K562 (cell line): ENCODE data around the gene ADAP1. TPM values are rescaled to one million over a fixed set of nuclear protein-coding genes. Genes with fewer than 3 reads are reported as not detected.

Source experiments
- BCL6 ChIP-seq: fragments of 250-450 bp; sonication (Bioruptor Pico); IDR thresholded peaks from 2 replicates; pipeline ENCODE4 v1.4.0; 2020
- CREM ChIP-seq: IDR thresholded peaks from 2 replicates; pipeline ENCODE4 v1.6.1; 2014; ENCODE audit warnings: antibody characterized with exemption, low read depth
- DACH1 ChIP-seq: fragments of 450-650 bp; IDR thresholded peaks from 2 replicates; pipeline ENCODE4 v1.6.1; 2018; ENCODE audit not compliant: partially characterized antibody
- E2F8 ChIP-seq: fragments of 450-650 bp; IDR thresholded peaks from 2 replicates; pipeline ENCODE4 v1.7.1; 2018; ENCODE audit warnings: mild to moderate bottlenecking, low read depth; ENCODE audit not compliant: partially characterized antibody
- ETV1 ChIP-seq: fragments of 450-650 bp; conservative IDR thresholded peaks from 2 replicates; pipeline ENCODE4 v1.6.1; 2016; ENCODE audit warnings: missing genetic modification characterization, control low read depth, low read depth, missing compliant biosample characterization
- FOXA3 ChIP-seq, 2 experiments: fragments of 450-650 bp in 1 of 2; sonication (generic) in 1 of 2; formaldehyde crosslinking; IDR thresholded peaks in 1 of 2; conservative IDR thresholded peaks in 1 of 2; 2 replicates each; pipeline versions ENCODE4 v1.4.0 to v1.8.0; 2020 to 2022; ENCODE audit warnings: mild to moderate bottlenecking in 2 of 2, missing genetic modification reagents in 1 of 2
- FOXK1 ChIP-seq: sonication (generic); formaldehyde crosslinking; IDR thresholded peaks from 2 replicates; pipeline ENCODE4 v1.8.0; 2022; ENCODE audit warnings: missing genetic modification reagents, mild to moderate bottlenecking, borderline replicate concordance
- JUN ChIP-seq, 2 experiments: sonication (generic) in 1 of 2; formaldehyde crosslinking in 1 of 2; IDR thresholded peaks; 2 replicates each; pipeline versions ENCODE4 v1.6.1 to v1.8.0; 2012 to 2022; ENCODE audit warnings: borderline replicate concordance in 2 of 2, mild to moderate bottlenecking in 2 of 2, improper control_type of control experiment in 1 of 2, low read depth in 1 of 2, low read length in 1 of 2, missing genetic modification reagents in 1 of 2
- MAFG ChIP-seq: fragments of 450-650 bp; conservative IDR thresholded peaks from 2 replicates; pipeline ENCODE4 v1.6.1; 2016; ENCODE audit warnings: missing genetic modification characterization, missing compliant biosample characterization
- MTA3 ChIP-seq: fragments of 450-650 bp; formaldehyde crosslinking; IDR thresholded peaks from 2 replicates; pipeline ENCODE4 v1.6.1; 2017; ENCODE audit warnings: mild to moderate bottlenecking, borderline replicate concordance
- NONO ChIP-seq, 2 experiments: fragments of 200-400 bp in 1 of 2; fragments of 450-650 bp in 1 of 2; formaldehyde crosslinking in 1 of 2; IDR thresholded peaks; 2 replicates each; pipeline ENCODE4 v1.6.1; 2017; ENCODE audit warnings: low read depth in 2 of 2, mild to moderate bottlenecking in 2 of 2, moderate library complexity in 2 of 2, low read length in 1 of 2
- SMAD1 ChIP-seq: fragments of 150-350 bp; IDR thresholded peaks from 2 replicates; pipeline ENCODE4 v1.6.1; 2014; ENCODE audit warnings: low read length, low read depth; ENCODE audit not compliant: partially characterized antibody
- ZNF124 ChIP-seq: sonication (generic); formaldehyde crosslinking; IDR thresholded peaks from 2 replicates; pipeline ENCODE4 v1.8.1; 2022; ENCODE audit warnings: missing genetic modification reagents
- polyA plus RNA-seq, 8 experiments: library from polyadenylated mRNA; depleted of rRNA in 4 of 8; stranded (reverse) in 5 of 8; unstranded in 3 of 8; fragments of >200 nt; fragmentation: Nextera tagmentation in 2 of 8; fragmentation: Illumina TruSeq in 1 of 8; extraction: Ambion mirVana in 2 of 8; extraction: Trizol in 1 of 8; gene quantifications; 2 replicates each; pipeline versions ENCODE4 v1.2.1 to v1.2.3, GENCODE V29; 2011 to 2014; ENCODE audit warnings: inconsistent platforms in 1 of 8, missing spikeins in 1 of 8
- total RNA-seq, 7 experiments: library from RNA; depleted of rRNA in 6 of 7; stranded (reverse); fragments of >200 nt in 6 of 7; fragmentation: Illumina TruSeq in 2 of 7; extraction: Trizol in 2 of 7; gene quantifications; 2 replicates each; pipeline versions ENCODE4 v1.2.1 to v1.2.3, GENCODE V29; 2011 to 2021; ENCODE audit warnings: low replicate concordance in 1 of 7
- TF ChIP-seq, protein P1 (sequence below): conservative IDR thresholded peaks from 2 replicates; pipeline ENCODE4 v1.6.1; 2011; ENCODE audit warnings: low read depth, mild to moderate bottlenecking, low read length; ENCODE audit not compliant: control insufficient read depth
- TF ChIP-seq, protein P2 (sequence below): sonication (generic); formaldehyde crosslinking; IDR thresholded peaks from 2 replicates; pipeline ENCODE4 v1.8.1; 2023; ENCODE audit warnings: mild to moderate bottlenecking, missing genetic modification reagents

The ADAP1 gene
- total and polyA plus RNA-seq, 9 of the 15 experiments (the other 6 are each of a cell fraction or from before 2014, with no cell fraction given): 0.27 to 1.4 (median 0.52) TPM; not detected in 3

DNA sequence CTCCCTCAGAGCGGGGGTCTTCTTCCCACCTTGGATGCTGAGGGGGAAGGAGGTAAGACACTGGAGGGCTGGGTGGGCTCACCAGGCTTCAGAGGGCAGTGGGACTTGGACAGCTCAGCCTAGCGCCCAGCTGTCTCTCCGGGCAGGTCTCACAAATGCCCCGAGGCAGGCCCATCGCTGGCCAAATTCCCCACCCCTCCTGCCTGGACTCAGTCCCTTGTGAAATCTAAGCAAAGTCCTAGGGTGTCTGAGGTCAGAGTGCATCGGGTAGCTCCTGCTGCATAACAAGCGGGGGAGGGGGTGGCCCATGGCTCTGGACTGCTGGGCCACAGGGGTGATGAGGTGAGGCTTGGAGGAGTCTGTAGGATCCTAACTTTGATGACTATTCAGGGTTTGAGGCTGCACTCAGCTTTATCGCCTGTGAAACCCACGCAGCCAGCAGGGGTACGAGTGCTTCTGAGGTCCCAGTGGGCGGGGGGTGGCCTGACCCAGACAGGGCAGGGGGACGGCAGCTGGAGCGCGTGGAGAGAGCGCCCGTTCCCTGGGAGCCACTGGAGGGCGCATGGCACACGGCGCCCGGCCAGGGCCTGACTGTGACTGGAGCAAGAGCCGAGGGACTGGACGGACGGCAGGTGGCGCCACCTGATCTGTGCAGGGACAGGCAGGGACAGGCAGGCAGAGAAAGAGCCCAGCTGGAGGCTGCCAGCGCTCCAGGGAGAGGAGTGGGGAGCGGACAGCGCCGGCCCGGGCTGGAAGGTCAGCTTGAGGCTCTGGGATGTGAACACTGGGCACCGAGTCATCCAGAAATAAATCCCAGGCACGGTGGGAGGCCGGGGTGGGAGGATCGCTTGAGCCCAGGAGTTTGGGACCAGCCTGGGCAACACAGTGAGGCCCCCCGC lies 38.5 kb upstream of the ADAP1 start (continued):
- TF ChIP-seq JUN (IDR thresholded peaks at IDR 0.05; ENCODE audit: borderline replicate concordance, low read depth, low read length) (0 out of 2 replicates have a peak, but pooled peaks have one; percentile 51), JUN (CRISPR knock-in tag; IDR thresholded peaks at IDR 0.05; ENCODE audit: borderline replicate concordance) (no peak), DACH1 (peak; percentile 85), CREM (peak; percentile 71), MAFG (tag) (no peak), BCL6 (no peak), E2F8 (peak; percentile 38), NONO (IDR thresholded peaks at IDR 0.05; ENCODE audit: low read depth in 2 of 2, low read length in 1 of 2) (0 out of 4 replicates have a peak, but pooled peaks of 1 of the 2 experiments have one; percentile 47), ETV1 (no peak), FOXK1 (CRISPR knock-in tag) (no peak), ZNF124 (CRISPR knock-in tag) (no peak), SMAD1 (peak; percentile 37), FOXA3 (CRISPR knock-in tag; conservative IDR thresholded peaks at IDR 0.05 in 1 of 2, IDR thresholded peaks at IDR 0.05 in 1 of 2) (peak in 1 of 2 experiments; percentile 11; a peak in 1 of 4 replicates), MTA3 (peak; percentile 44; the same call in 1 of the 2 replicates)
- TF ChIP-seq, protein P1, sequence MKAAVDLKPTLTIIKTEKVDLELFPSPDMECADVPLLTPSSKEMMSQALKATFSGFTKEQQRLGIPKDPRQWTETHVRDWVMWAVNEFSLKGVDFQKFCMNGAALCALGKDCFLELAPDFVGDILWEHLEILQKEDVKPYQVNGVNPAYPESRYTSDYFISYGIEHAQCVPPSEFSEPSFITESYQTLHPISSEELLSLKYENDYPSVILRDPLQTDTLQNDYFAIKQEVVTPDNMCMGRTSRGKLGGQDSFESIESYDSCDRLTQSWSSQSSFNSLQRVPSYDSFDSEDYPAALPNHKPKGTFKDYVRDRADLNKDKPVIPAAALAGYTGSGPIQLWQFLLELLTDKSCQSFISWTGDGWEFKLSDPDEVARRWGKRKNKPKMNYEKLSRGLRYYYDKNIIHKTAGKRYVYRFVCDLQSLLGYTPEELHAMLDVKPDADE: 0 out of 2 replicates have a peak, but pooled peaks have one; percentile 51
- TF ChIP-seq, protein P2, sequence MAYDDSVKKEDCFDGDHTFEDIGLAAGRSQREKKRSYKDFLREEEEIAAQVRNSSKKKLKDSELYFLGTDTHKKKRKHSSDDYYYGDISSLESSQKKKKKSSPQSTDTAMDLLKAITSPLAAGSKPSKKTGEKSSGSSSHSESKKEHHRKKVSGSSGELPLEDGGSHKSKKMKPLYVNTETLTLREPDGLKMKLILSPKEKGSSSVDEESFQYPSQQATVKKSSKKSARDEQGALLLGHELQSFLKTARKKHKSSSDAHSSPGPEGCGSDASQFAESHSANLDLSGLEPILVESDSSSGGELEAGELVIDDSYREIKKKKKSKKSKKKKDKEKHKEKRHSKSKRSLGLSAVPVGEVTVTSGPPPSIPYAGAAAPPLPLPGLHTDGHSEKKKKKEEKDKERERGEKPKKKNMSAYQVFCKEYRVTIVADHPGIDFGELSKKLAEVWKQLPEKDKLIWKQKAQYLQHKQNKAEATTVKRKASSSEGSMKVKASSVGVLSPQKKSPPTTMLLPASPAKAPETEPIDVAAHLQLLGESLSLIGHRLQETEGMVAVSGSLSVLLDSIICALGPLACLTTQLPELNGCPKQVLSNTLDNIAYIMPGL (CRISPR knock-in tag): peak; percentile 83; the same call in 1 of the 2 replicates
